ENCODE measurements around the gene ABCD1.
"Not testable (repeated sequence)": the region's sequence is repeated elsewhere in the genome, so short reads cannot be mapped to it uniquely, and the experiment has no call there.

GRCh38 chrX:153699210-153699783 is 25.4 kb upstream of the ABCD1 start:
- TF ChIP-seq NFE2L1 (tag; IDR thresholded peaks at IDR 0.05; ENCODE audit: borderline replicate concordance, low read depth); ZNF583 (CRISPR knock-in tag; IDR thresholded peaks at IDR 0.05); XRCC5 (IDR thresholded peaks at IDR 0.05; ENCODE audit: low read depth, low read length); RNF219 (CRISPR knock-in tag; IDR thresholded peaks at IDR 0.05); JUND (IDR thresholded peaks at IDR 0.05; ENCODE audit: borderline replicate concordance, low read depth, low read length); JUND (tag; IDR thresholded peaks at IDR 0.05; ENCODE audit: borderline replicate concordance, low read depth, low read length); CTCF (IDR thresholded peaks at IDR 0.05 in 2 of 3, conservative IDR thresholded peaks at IDR 0.05 in 1 of 3; ENCODE audit: insufficient read depth in 2 of 3, low read depth in 1 of 3, low read length in 3 of 3): not testable (repeated sequence)
